Spleen (tissue), 11 donors: Measurements from ENCODE around the gene ADAM33. TPM values are rescaled to one million over a fixed set of nuclear protein-coding genes. Genes with fewer than 3 reads are reported as not detected.

Experiments used
- DNase-seq: peaks from one replicate; pipeline ENCODE4 v3.0.0-alpha.2; 2020
- H3K27ac ChIP-seq, 8 donors: fragments of 200-600 bp; sonication (generic) in 7 of 8; 1 replicate in 4 of 8; 2 replicates in 4 of 8; pipeline versions ENCODE4 v1.5.0 to v1.8.0; 2016 to 2021; ENCODE audit warnings: inconsistent platforms in 4 of 8, mild to moderate bottlenecking in 4 of 8, moderate library complexity in 1 of 8
- H3K27me3 ChIP-seq, 7 donors: fragments of 200-600 bp; sonication (generic) in 6 of 7; replicated peaks in 1 of 7; 1 replicate in 4 of 7; 2 replicates in 3 of 7; pipeline versions ENCODE4 v1.5.0 to v1.8.0; 2016 to 2021; ENCODE audit warnings: inconsistent platforms in 3 of 7, mild to moderate bottlenecking in 1 of 7
- H3K36me3 ChIP-seq, 6 donors: fragments of 200-600 bp; sonication (generic) in 5 of 6; 1 replicate in 4 of 6; 2 replicates in 2 of 6; pipeline versions ENCODE4 v1.5.0 to v1.8.0; 2016 to 2021; ENCODE audit warnings: inconsistent platforms in 2 of 6
- H3K4me1 ChIP-seq, 6 donors: fragments of 200-600 bp; sonication (generic) in 5 of 6; 1 replicate in 3 of 6; 2 replicates in 3 of 6; pipeline versions ENCODE4 v1.5.0 to v1.8.0; 2016 to 2021; ENCODE audit warnings: inconsistent platforms in 3 of 6
- H3K4me3 ChIP-seq, 8 donors: fragments of 200-600 bp; sonication (generic) in 7 of 8; 1 replicate in 4 of 8; 2 replicates in 4 of 8; pipeline versions ENCODE4 v1.5.0 to v1.8.0; 2016 to 2021; ENCODE audit warnings: inconsistent platforms in 4 of 8, mild to moderate bottlenecking in 4 of 8, moderate library complexity in 2 of 8
- H3K9me3 ChIP-seq, 8 donors: fragments of 200-600 bp; sonication (generic) in 7 of 8; 1 replicate in 4 of 8; 2 replicates in 4 of 8; pipeline versions ENCODE4 v1.5.0 to v1.8.0; 2016 to 2021; ENCODE audit warnings: inconsistent platforms in 4 of 8
- CTCF ChIP-seq, 11 experiments: fragments of 200-600 bp in 7 of 11; fragments of 450-650 bp in 4 of 11; sonication (generic) in 4 of 11; IDR thresholded peaks in 8 of 11; conservative IDR thresholded peaks in 3 of 11; 1 replicate in 7 of 11; 2 replicates in 4 of 11; pipeline versions ENCODE4 v1.4.0 to v1.8.0; 2016 to 2021; ENCODE audit warnings: antibody characterized with exemption in 11 of 11, inconsistent platforms in 4 of 11, mild to moderate bottlenecking in 1 of 11
- POLR2A ChIP-seq, 3 donors: fragments of 450-650 bp; IDR thresholded peaks; one replicate each; pipeline ENCODE4 v1.5.1; 2017; ENCODE audit warnings: antibody characterized with exemption in 3 of 3, mild to moderate bottlenecking in 1 of 3
- POLR2AphosphoS5 ChIP-seq, 3 donors: sonication (generic); formaldehyde crosslinking; IDR thresholded peaks; one replicate each; pipeline ENCODE4 v1.5.1; 2017; ENCODE audit warnings: antibody characterized with exemption in 3 of 3
- WGBS, 5 donors: extraction: QIAGEN DNeasy Blood & Tissue Kit in 3 of 5; methylation state at CpG; one replicate each; pipeline versions ENCODE4 v1.1.5 to v1.1.7; 2013 to 2018; 5-methylcytosine and 5-hydroxymethylcytosine counted together
- intact Hi-C: fragments of 100-400 bp; cut with DNase I; formaldehyde crosslinking; loops from one replicate; pipeline ENCODE4 v1.15.0; 2023; ENCODE audit warnings: low total_unique reads
- polyA plus RNA-seq, 3 donors: library from polyadenylated mRNA; stranded (reverse); fragments of 200-250 nt; gene quantifications; one replicate each; pipeline ENCODE4 v1.2.1, GENCODE V29; 2013
- total RNA-seq, 7 donors: library from RNA; depleted of rRNA in 3 of 7; stranded (reverse); fragments of >200 nt in 3 of 7; fragmentation: NEBNext Ultra II Directional in 4 of 7; extraction: Animal tissue kit (Norgen Biotek cat#: 25700) in 4 of 7; gene quantifications; one replicate each; pipeline versions ENCODE4 v1.1.0 to v1.2.1, GENCODE V29; 2016 to 2021
- donor health status: healthy with polysubstance abuse.
- donor health status: DM: no; HTN: no; CAD: no; lungs with moderate emphysema.
- donor health status: DM: no; HTN: no; CAD: no.
- donor health status: Bipolar disorder and iron deficiency.
- donor health status: healthy.
- donor health status: DM: no; HTN: no; CAD: no.
- donor health status: DM: yes; HTN: yes; CAD: no.

ADAM33 gene
- total and polyA plus RNA-seq, 10 donors, result 4.0 to 31.6 (median 9.3) TPM

- intact Hi-C loops, result no loop called here
- WGBS, 5 donors, result 79 to 92% (median 86%) methylated on average over 7 of the region's 7 CpGs
- H3K4me1 ChIP-seq, result peaks cover 0 to 31% (median 12%) of the 10 kb centered on the region in 6 donors
- peaks cover 0 to 61% (median 31%) of the 10 kb centered on the region in 7 donors for H3K27me3 ChIP-seq
- H3K9me3 ChIP-seq, result peaks cover 0 to 16% (median 0%) of the 10 kb centered on the region in 8 donors
- TF ChIP-seq POLR2A (IDR thresholded peaks at IDR 0.05), result no peak
- no peak for TF ChIP-seq CTCF (IDR thresholded peaks at IDR 0.05 in 8 of 11, conservative IDR thresholded peaks at IDR 0.05 in 3 of 11)
- TF ChIP-seq POLR2AphosphoS5 (IDR thresholded peaks at IDR 0.05), result no peak
- peak; percentile 34 for DNase-seq
- H3K36me3 ChIP-seq, result no peaks in the 10 kb centered on the region
- H3K27ac ChIP-seq, result no peak overlapping the region
- H3K4me3 ChIP-seq, result no peak overlapping the region
Observed at GRCh38 chr20:3658019-3658715, 23.6 kb downstream of the ADAM33 start.

- WGBS, 5 donors, result 67 to 100% (median 92%) methylated on average over 3 to 4 of the region's 4 CpGs
- DNase-seq, result no peak
- peaks cover 0 to 21% (median 4%) of the 10 kb centered on the region in 6 donors for H3K4me1 ChIP-seq
Observed at GRCh38 chr20:3655131-3655405, 26.7 kb downstream of the ADAM33 start.

GRCh38 chr20:3654326-3655130 is 27.3 kb downstream of the ADAM33 start:
- WGBS, 5 donors, result 85 to 91% (median 88%) methylated on average over 17 of the region's 17 CpGs
- Histone ChIP-seq H3K9me3 (peaks cover 0 to 18% (median 0%) of the 10 kb centered on the region in 8 donors), H3K27me3 (peaks cover 0 to 24% (median 5%) of the 10 kb centered on the region in 7 donors), H3K4me3 (no peak overlapping the region), H3K27ac (no peak overlapping the region), H3K36me3 (peaks cover 0 to 17% (median 5%) of the 10 kb centered on the region in 6 donors), H3K4me1 (peaks cover 0 to 15% (median 3%) of the 10 kb centered on the region in 6 donors)
- intact Hi-C loops, result no loop called here
- TF ChIP-seq POLR2A (IDR thresholded peaks at IDR 0.05) (no peak), POLR2AphosphoS5 (IDR thresholded peaks at IDR 0.05) (no peak), CTCF (IDR thresholded peaks at IDR 0.05 in 8 of 11, conservative IDR thresholded peaks at IDR 0.05 in 3 of 11) (no peak)
- no peak for DNase-seq

More at GRCh38 chr20:3655131-3655405, 26.7 kb downstream of the ADAM33 start:
- Histone ChIP-seq H3K9me3 (peaks cover 0 to 18% (median 0%) of the 10 kb centered on the region in 8 donors), H3K4me3 (no peak overlapping the region), H3K36me3 (peaks cover 0 to 12% (median 2%) of the 10 kb centered on the region in 6 donors), H3K27ac (no peak overlapping the region), H3K27me3 (peaks cover 0 to 30% (median 11%) of the 10 kb centered on the region in 7 donors)
- intact Hi-C loops, result no loop called here
- TF ChIP-seq POLR2AphosphoS5 (IDR thresholded peaks at IDR 0.05) (no peak), CTCF (IDR thresholded peaks at IDR 0.05 in 8 of 11, conservative IDR thresholded peaks at IDR 0.05 in 3 of 11) (no peak), POLR2A (IDR thresholded peaks at IDR 0.05) (no peak)

- 69 to 92% (median 81%) methylated on average over 2 of the region's 2 CpGs for WGBS, 5 donors
- DNase-seq, result no peak
- peaks cover 0 to 11% (median under 1%) of the 10 kb centered on the region in 6 donors for H3K4me1 ChIP-seq
- no peak overlapping the region for H3K4me3 ChIP-seq
- peaks cover 0 to 18% (median 2%) of the 10 kb centered on the region in 7 donors for H3K27me3 ChIP-seq
- intact Hi-C loops, result no loop called here
- H3K9me3 ChIP-seq, result peaks cover 0 to 18% (median 0%) of the 10 kb centered on the region in 8 donors
- H3K36me3 ChIP-seq, result peaks cover 0 to 24% (median 9%) of the 10 kb centered on the region in 6 donors
- H3K27ac ChIP-seq, result no peak overlapping the region
- TF ChIP-seq POLR2A (IDR thresholded peaks at IDR 0.05) (no peak), CTCF (IDR thresholded peaks at IDR 0.05 in 8 of 11, conservative IDR thresholded peaks at IDR 0.05 in 3 of 11) (no peak), POLR2AphosphoS5 (IDR thresholded peaks at IDR 0.05) (no peak)
Observed at GRCh38 chr20:3653921-3654320, 27.9 kb downstream of the ADAM33 start.
